ENCODE data around the gene KRT83.

The KRT83 gene

DNA sequence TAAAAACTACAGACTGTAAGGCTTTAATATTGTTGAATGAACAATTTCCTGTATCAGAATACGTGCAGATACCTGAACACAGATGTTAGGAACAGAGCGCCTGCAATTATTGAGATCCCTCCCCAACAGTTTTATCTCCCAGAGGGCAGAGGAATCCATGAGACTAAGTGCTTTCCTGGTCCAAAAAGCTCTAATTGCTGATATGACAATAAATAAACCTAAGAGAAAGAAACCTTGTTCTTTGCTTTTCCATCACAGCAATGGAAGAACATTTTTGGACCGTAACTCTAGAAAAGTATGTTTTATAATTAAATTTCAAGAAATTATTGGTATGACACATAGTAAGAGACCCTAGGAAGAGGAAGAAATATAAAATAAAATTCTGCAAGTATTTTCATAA is 13.0 kb upstream of the KRT83 start:
- H3K4me1 ChIP-seq, result no peaks in the 10 kb centered on the region
- H3K9ac ChIP-seq, result no peak overlapping the region
- no peak overlapping the region for H3K27ac ChIP-seq
- no peak for TF ChIP-seq Cebpa-rat (IDR thresholded peaks at IDR 0.05)
- no peak overlapping the region for H3K4me2 ChIP-seq
- no peaks in the 10 kb centered on the region for H4K20me1 ChIP-seq
- no peaks in the 10 kb centered on the region for H3K27me3 ChIP-seq
- no peaks in the 10 kb centered on the region for H3K36me3 ChIP-seq
- H3K9me3 ChIP-seq, result peaks cover 16% of the 10 kb centered on the region
- H3K4me3 ChIP-seq, result no peak overlapping the region

DNA sequence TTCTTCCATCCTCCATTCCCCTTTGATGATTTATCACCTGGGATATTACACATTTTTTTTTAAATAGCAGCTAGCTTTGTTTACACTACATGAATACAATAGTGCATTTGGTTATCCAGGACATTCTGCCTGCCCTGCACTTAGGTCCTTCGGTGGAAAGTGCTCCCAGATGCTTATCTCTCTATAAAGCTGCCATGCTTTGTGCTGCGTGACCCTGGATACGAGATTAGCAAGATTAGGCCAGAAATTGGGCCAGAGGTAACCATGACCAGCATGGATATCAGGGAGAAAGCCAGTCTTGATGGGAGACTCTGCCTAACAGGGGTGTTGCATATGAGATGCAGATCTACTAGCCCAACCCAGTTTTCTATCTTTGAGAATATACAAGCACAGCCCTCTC is 12.1 kb upstream of the KRT83 start:
- H3K9me3 ChIP-seq, result peaks cover 16% of the 10 kb centered on the region
- no peaks in the 10 kb centered on the region for H3K4me1 ChIP-seq
- no peak overlapping the region for H3K27ac ChIP-seq
- no peak overlapping the region for H3K4me2 ChIP-seq
- H3K4me3 ChIP-seq, result no peak overlapping the region
- no peaks in the 10 kb centered on the region for H3K27me3 ChIP-seq
- no peak for TF ChIP-seq Cebpa-rat (IDR thresholded peaks at IDR 0.05)
- H3K36me3 ChIP-seq, result no peaks in the 10 kb centered on the region
- H4K20me1 ChIP-seq, result no peaks in the 10 kb centered on the region
- no peak overlapping the region for H3K9ac ChIP-seq

DNA sequence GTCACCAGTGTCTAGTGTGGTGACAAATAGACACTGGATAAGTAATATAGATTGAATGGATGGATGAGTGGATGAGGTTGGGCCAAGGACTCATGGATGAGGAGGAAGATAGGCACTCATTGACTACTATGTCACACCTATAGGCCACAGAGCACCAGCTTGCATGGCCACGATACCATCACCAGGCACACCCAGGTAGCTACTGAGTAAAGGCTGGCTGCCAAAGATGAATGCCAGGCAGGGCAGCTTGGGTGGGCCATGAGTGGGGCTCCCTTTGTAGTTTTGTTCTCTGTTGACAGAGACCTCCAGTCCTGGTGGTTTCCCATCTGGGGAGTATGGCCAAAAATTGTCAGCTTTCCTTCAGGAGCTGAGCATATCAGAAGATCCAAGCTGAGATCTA is 11.2 kb upstream of the KRT83 start:
- Histone ChIP-seq H3K36me3 (no peaks in the 10 kb centered on the region), H3K9me3 (peaks cover 16% of the 10 kb centered on the region), H3K4me2 (no peak overlapping the region), H4K20me1 (no peaks in the 10 kb centered on the region), H3K9ac (no peak overlapping the region), H3K27me3 (no peaks in the 10 kb centered on the region), H3K27ac (no peak overlapping the region), H3K4me1 (no peaks in the 10 kb centered on the region), H3K4me3 (no peak overlapping the region)
- no peak for TF ChIP-seq Cebpa-rat (IDR thresholded peaks at IDR 0.05)

DNA sequence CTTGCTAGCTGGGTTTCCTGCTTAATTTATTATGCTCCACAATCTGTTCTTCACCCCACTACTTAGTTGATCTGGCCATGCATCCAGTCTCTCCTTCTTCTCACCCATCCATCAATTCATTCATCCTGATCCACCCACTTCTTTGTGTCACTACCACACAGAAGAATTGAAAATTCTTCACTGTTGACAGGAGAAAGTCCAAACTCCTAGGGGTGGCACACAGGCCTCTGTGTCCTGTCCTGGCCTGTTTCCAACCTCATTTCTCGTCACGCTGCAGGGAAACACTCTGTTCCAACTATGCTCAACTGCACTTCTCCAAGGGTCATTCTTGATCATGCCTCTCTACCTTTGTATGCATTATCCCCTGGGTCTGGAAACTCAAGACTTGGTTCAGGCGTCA is 10.6 kb upstream of the KRT83 start:
- Histone ChIP-seq H3K36me3 (no peaks in the 10 kb centered on the region), H3K4me1 (no peaks in the 10 kb centered on the region), H3K9me3 (peaks cover 11% of the 10 kb centered on the region), H3K4me3 (no peak overlapping the region), H4K20me1 (no peaks in the 10 kb centered on the region), H3K27ac (no peak overlapping the region), H3K9ac (no peak overlapping the region), H3K4me2 (no peak overlapping the region), H3K27me3 (no peaks in the 10 kb centered on the region)
- TF ChIP-seq Cebpa-rat (IDR thresholded peaks at IDR 0.05), result no peak

DNA sequence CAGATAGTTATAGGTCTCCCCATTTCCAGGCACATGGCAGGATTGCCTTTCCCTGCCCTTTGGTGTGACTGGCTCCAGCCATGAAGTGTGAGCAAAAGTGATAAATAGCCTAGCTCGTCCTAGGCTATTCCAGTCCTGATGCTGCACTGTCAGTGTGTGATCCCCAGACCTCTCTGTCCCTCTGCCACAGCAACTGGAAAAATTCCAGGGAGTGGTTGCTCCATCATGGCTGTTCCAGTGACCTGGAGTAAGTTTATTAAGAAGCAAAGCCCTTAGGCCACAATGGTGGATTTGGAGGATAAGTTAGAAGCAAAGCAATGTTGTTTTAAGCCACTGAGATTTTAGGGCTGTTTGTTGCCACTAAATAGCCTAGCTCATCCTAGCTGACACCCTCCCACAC is 9.8 kb upstream of the KRT83 start:
- TF ChIP-seq Cebpa-rat (IDR thresholded peaks at IDR 0.05), result no peak
- peaks cover 7% of the 10 kb centered on the region for H3K9me3 ChIP-seq
- no peak overlapping the region for H3K27ac ChIP-seq
- no peaks in the 10 kb centered on the region for H4K20me1 ChIP-seq
- no peak overlapping the region for H3K4me2 ChIP-seq
- no peak overlapping the region for H3K4me3 ChIP-seq
- H3K4me1 ChIP-seq, result no peaks in the 10 kb centered on the region
- no peak overlapping the region for H3K9ac ChIP-seq
- H3K36me3 ChIP-seq, result no peaks in the 10 kb centered on the region
- H3K27me3 ChIP-seq, result no peaks in the 10 kb centered on the region

DNA sequence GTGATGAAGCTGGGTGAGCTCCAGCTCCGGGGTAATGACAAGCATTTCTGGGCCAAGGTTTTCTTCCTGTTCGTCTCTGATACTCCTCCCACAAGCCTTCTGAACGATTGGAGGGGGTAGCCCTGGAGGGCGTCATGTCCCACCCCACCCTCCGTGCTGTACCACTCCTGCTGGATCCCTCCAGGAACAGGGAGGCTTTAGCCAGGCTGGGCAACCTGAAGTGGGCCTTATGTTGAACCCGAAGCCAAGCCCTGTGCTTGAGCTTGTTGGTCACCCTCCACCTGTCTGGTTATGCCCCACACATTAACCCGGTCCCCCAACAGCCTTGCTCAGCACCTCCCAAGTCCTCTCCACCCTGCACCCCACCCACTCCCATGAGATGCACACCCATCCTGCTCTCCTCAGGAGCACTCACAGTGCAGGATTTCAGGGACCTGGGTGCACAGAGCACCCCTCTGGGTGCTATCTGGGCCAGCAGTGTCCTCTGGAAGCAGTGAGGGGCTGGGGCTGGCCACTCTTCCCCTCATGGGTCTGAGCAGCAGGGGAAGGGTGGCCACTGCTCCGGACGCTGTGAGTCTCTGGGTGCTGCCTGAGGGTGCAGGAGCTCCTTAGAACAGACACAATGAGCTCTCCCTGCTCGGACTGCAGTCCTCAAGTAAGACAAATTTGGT is 6.8 kb upstream of the KRT83 start:
- no peaks in the 10 kb centered on the region for H3K36me3 ChIP-seq
- H3K27ac ChIP-seq, result no peak overlapping the region

DNA sequence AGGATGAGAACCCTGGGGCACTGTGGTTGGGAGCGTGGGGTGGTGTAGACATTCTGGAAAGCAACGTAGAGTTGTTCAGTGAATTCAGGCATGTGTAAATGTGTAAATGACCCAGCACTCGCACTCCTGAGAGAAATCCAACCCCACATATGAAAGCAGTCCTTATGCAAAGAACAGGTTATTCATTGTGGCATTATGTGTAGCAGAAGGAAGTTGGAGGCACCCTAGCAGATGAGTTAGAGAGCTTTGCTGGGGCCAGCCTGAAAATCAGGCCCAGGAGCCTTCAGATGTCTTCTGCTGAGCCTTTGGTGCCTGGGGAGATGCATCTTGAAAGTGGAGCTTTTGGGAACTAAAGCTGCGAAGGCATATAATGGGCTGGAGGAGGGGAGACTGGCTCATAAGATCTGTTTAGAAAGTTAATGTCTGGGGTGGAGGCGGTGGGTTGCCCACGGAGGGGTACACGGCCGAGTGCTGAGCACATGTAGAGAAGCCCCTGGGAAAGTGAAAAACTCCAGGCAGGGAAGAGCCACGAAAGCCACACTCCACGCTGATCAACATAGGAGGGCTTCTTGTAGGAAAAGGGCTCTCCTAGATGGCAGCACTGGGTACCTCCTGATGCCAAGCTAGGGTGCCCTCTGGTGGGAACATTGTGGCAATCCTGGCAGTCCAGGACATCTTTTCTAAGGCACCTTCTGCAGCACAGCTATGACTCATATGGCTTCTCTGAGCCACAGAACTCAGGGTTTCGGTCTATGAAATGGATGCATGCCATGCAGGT is 6.0 kb upstream of the KRT83 start:
- Histone ChIP-seq H3K9ac (no peak overlapping the region), H3K27ac (no peak overlapping the region), H3K4me1 (no peaks in the 10 kb centered on the region)

More for the DNA sequence above, 6.8 kb upstream of the KRT83 start:
- no peaks in the 10 kb centered on the region for H3K9me3 ChIP-seq
- no peak overlapping the region for H3K4me2 ChIP-seq
- no peak overlapping the region for H3K9ac ChIP-seq
- no peak for TF ChIP-seq Cebpa-rat (IDR thresholded peaks at IDR 0.05)
- H3K27me3 ChIP-seq, result no peaks in the 10 kb centered on the region
- H3K4me1 ChIP-seq, result no peaks in the 10 kb centered on the region
- H4K20me1 ChIP-seq, result no peaks in the 10 kb centered on the region
- H3K4me3 ChIP-seq, result no peak overlapping the region

DNA sequence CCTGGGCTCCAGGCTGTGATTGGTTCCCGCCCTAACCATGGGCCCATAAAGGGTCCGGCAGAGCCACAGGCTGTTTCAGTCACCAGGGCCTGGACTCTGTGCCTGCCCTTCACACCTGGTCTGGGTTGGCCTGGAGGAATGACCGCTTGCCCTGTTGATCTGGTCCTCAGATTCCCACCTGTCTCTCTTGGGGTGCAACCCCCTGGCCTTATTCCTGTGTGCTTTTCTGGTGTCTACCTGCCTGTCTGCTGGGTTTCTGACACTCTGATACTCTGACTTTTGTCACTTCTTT is 2.9 kb upstream of the KRT83 start:
- no peak overlapping the region for H3K27ac ChIP-seq

More for the DNA sequence above, 6.0 kb upstream of the KRT83 start:
- Histone ChIP-seq H3K36me3 (no peaks in the 10 kb centered on the region), H3K4me3 (no peak overlapping the region), H4K20me1 (no peaks in the 10 kb centered on the region), H3K27me3 (no peaks in the 10 kb centered on the region), H3K4me2 (no peak overlapping the region), H3K9me3 (no peaks in the 10 kb centered on the region)
- TF ChIP-seq Cebpa-rat (IDR thresholded peaks at IDR 0.05), result no peak

DNA sequence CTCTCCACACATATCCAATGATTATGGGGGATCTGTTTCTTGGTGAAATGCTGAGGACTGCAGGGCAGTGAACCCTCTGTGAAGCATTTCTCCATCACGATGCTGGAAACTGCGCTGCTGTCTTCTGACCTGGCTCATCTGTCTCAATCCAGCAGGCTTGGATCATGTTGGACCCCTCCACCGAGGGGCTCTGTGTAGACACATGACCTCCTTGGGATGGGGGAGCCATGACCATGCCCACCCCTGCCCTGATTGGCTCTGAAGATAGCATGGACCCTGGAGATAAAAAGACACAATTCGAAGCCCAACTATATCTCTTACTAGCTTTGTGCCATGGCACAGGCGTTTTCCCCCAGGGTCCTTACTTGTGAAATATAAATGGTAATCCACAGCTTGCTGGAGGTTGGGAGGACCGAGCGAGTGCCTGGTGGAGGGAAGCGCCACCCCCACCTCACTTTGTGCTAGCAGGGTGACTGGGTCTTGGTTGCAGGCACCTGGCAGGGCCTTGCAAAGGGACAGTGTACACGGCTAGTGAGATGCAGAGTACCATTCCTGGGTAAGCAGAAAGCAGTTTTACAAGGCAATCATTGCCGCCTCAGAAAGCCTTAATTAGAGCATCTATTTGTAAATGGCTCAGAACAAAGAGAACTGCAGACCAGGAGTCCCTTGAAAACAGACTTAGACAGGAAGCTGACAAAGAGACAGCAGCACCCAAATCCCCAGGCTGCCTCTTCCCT is 2.4 kb upstream of the KRT83 start:
- Histone ChIP-seq H3K9ac (no peak overlapping the region), H3K27me3 (no peaks in the 10 kb centered on the region)

More for the DNA sequence above, 2.9 kb upstream of the KRT83 start:
- Histone ChIP-seq H3K9ac (no peak overlapping the region), H3K4me2 (no peak overlapping the region), H3K36me3 (no peaks in the 10 kb centered on the region), H3K27me3 (no peaks in the 10 kb centered on the region), H3K4me3 (no peak overlapping the region), H4K20me1 (no peaks in the 10 kb centered on the region), H3K4me1 (peaks cover under 1% of the 10 kb centered on the region; the same call in 1 of the 2 replicates), H3K9me3 (no peaks in the 10 kb centered on the region)
- no peak for TF ChIP-seq Cebpa-rat (IDR thresholded peaks at IDR 0.05)

DNA sequence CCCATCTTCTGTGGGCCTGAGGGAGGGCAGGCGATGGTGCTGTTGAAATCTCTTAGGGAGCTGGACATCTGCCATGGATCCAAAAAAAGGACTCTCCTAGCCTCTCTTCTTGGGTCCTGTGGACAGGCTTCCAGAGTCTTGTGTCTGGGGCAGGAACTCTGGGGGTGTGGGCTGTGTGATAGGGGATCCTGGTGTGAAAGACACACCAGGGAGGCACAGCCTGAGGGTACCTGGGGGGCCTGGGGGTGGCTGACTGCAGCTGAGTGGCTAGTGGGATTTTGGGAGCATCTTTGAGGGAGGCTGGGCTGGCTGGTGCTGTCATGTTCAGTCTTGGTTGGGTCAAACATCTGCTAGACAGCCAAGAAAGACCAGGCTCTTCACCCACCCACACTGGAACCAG is 1.8 kb upstream of the KRT83 start:
- H3K9me3 ChIP-seq, result no peaks in the 10 kb centered on the region
- peaks cover 7% of the 10 kb centered on the region; the same call in 1 of the 2 replicates for H3K4me1 ChIP-seq
- H3K4me2 ChIP-seq, result no peak overlapping the region
- H4K20me1 ChIP-seq, result no peaks in the 10 kb centered on the region
- H3K36me3 ChIP-seq, result no peaks in the 10 kb centered on the region
- no peak overlapping the region for H3K27ac ChIP-seq
- H3K9ac ChIP-seq, result no peak overlapping the region
- no peaks in the 10 kb centered on the region for H3K27me3 ChIP-seq
- H3K4me3 ChIP-seq, result no peak overlapping the region
- TF ChIP-seq Cebpa-rat (IDR thresholded peaks at IDR 0.05), result no peak

More for the DNA sequence above, 2.4 kb upstream of the KRT83 start:
- Histone ChIP-seq H3K4me3 (no peak overlapping the region), H3K4me1 (peaks cover 5% of the 10 kb centered on the region; the same call in 1 of the 2 replicates), H3K9me3 (no peaks in the 10 kb centered on the region), H3K4me2 (no peak overlapping the region), H3K27ac (no peak overlapping the region), H4K20me1 (no peaks in the 10 kb centered on the region), H3K36me3 (no peaks in the 10 kb centered on the region)
- no peak for TF ChIP-seq Cebpa-rat (IDR thresholded peaks at IDR 0.05)

All from BLaER1 (cell line).